ENCODE measurements around the gene EMC10.
"Not testable (repeated sequence)": the region's sequence is repeated elsewhere in the genome, so short reads cannot be mapped to it uniquely, and the experiment has no call there.

Gene EMC10

DNA sequence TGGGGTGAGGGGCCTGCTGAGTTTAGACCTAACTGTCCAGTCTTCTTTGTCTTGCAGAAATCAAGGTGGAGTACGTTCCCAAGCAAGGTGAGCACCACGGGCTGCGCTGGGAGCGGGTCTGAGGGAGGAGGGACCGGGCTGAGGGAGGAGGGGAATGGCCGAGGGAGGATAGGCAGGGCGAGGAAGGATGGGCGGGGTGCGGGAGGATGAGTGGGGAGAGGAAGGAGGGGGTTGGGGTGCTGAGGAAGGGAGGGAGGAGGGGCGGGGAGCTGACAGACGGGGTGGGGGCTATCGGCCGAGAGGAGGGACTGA lies 25.1 kb upstream of the EMC10 start:
- DNase-seq (ENCODE audit: low read depth in 2 of 2): no peak

DNA sequence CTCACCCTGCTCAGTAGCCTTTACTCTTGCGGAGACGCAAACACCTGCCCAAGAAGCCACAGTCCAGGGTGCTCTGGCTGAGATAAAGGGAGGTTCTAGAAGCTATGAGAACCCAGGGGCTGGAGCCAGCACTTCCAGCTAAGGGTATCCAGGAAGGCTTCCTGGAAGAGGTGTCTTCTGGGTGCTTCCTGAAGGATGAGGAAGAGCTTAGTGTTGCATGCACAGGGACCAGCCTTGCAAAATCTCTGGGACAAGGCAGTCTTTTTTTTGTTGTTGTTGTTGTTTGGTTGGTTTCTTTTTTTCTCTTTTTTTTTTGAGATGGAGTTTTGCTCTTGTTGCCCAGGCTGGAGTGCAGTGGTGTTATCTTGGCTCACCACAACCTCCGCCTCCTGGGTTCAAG lies 23.1 kb upstream of the EMC10 start:
- no peak for DNase-seq (ENCODE audit: low read depth in 2 of 2)

DNA sequence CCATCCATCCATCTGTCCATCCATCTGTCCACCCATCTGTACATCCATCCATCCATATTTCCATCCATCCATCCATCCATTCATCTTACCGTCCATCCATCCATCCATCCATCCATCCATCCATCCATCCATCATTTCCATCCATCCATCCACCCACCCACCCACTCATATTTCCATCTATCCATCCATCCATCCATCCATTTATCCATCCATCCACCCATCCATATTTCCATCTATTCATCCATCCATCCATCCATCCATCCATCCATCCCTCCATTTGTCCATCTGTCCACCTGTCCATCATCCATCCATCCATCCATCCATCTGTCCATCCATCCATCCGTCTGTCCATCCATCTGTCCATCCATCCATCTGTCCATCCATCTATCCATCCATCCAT lies 20.3 kb upstream of the EMC10 start:
- no peak for DNase-seq (ENCODE audit: low read depth in 2 of 2)

DNA sequence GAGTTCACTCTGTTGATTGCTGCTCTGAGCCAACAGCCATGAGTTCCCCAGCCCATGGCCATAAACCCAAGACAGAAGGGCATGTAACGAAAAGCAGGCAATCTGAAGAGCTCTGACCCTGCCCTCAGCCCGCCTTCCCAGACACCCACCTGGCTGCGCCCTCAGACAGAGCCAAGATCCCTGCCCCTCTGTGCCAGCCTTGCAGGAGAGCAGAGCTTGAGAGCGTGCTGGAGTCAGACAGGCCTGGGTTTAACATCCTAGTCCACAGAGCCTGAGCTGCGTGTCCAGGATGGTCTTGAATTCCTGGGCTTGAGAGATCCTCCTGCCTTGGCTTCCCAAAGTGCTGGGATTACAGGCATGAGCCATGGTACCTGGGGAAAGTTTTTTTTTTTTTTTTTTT lies 19.0 kb upstream of the EMC10 start:
- DNase-seq (ENCODE audit: low read depth in 2 of 2): no peak

DNA sequence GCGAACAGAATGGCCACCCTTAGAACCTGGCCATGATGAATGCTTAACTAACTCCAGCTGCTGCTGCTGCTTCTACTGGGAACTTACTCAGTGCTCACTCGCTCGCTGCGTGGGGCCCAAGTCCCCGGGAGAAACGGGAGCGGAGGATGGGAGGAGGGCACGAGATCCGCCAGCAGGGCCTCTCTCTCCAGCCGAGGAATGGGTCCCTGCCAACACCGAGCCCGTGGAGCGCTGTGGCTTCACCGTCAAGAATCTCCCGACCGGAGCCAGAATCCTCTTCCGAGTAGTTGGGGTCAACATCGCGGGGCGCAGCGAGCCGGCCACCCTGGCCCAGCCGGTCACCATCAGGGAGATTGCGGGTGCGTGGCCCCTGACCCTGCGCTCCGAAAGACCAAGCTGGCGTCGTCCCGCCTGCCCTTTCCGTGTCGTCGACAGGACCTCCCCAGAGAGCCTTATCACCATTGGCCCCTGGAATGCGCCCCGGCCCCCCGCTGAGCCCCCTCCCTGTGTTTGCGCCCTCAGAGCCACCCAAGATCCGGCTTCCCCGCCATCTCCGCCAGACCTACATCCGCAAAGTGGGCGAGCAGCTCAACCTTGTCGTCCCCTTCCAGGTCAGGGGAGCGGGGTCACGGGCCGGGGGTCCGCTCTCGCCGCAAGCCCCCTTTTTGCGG lies 17.8 kb upstream of the EMC10 start:
- no peak for DNase-seq (ENCODE audit: low read depth in 2 of 2)

DNA sequence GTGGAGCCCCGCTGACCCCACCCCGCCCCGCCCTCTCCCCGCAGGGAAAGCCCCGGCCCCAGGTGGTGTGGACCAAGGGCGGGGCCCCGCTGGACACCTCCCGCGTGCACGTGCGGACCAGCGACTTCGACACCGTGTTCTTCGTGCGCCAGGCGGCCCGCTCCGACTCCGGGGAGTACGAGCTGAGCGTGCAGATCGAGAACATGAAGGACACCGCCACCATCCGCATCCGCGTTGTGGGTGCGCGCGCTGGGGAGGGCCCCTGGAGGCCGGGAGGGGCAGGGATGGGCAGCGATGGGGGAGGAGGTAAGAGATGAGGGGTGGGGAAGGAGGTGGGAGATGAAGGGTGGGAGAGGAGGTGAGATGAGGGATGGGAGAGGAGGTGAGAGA lies 17.2 kb upstream of the EMC10 start:
- DNase-seq (ENCODE audit: low read depth in 2 of 2): no peak

GRCh38 chr19:50459638-50460037 lies 16.7 kb upstream of the EMC10 start:
- DNase-seq (ENCODE audit: low read depth in 2 of 2): no peak

DNA sequence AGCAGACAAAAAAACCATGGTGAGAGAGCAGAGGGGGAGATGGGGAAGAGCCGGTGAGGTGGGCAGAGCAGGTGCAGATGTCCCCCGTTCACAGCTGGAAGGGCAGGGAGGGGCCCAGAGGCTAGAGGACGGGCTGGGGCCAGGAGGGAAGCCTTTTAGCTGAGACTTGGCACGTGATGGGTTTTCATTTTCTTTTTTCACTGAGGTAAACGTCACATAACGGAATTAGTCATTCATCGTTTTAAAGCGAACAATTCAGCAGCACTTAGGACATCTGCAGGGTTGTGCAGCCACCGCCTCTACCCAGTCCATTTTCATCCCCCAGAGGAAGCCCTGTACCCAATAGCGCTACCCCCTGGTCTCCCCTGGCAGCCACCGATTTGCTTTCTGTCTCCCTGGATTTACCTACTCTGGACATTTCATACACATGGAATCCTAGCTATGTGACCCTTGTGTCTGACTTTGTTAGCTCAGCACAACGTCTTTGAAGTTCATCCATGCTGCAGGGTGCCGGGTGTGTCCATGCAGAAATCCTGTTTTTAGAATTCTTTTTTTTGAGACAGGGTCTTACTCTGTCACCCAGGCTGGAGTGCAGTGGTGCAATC lies 16.0 kb upstream of the EMC10 start:
- no peak for DNase-seq (ENCODE audit: low read depth in 2 of 2)

DNA sequence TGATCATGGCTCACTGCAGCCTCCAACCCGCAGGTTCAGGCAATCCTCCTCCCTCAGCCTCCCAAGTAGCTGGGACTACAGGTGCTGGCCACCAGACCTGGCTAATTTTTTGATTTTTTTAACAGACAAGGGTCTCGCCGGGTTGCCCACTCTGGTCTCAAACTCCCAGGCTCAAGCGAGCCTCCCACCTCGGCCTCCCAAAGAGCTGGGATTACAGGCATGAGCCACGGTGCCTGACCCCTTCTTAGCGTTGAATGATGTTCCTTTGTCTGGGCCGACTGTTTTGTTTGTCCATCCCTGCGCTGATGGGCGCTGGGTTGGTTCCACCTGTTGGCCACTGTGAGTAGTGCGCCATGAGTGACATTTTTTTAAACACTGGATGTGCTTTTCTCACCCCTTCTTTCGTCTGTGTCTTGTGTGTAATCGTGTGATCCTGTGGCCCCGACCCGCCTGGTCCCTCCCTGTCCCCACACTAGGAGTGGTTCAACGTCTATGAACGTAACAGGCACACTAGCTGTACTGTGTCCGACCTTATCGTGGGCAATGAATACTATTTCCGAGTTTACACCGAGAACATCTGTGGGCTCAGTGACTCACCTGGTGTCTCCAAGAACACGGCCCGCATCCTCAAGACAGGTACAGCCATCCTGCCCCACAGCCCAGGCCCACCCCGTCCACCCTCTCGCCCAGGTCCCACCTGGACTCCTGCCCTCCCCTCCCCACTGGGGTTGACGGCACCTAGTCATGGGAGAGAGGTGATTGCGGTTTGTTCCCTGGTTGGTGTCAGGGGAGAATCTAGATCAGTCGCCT lies 15.0 kb upstream of the EMC10 start:
- peak; percentile 49 to 51 for DNase-seq (ENCODE audit: low read depth in 2 of 2)

GRCh38 chr19:50462970-50463369 lies 13.3 kb upstream of the EMC10 start:
- no peak for DNase-seq (ENCODE audit: low read depth in 2 of 2)

GRCh38 chr19:50464348-50464747 lies 12.0 kb upstream of the EMC10 start:
- DNase-seq (ENCODE audit: low read depth in 2 of 2): no peak

DNA sequence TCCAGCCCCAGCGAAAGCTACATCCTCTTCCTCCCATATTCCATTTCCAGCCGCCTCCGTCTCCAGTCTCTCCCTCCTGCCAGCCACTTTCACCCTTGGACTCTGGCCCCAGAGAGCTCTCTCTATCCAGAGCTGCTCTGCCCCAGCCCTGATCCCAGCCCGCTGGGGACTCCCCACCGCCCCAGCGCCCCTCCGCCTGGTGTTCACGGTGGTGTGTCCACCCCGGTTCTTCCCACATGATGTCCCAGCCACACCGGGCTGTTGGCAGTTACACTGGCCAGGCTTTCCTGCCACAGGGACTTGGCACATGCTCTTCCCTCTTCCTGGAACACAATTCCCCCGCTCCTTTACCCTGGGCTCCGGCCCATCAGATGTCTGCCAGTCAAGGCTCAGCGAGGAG lies 11.3 kb upstream of the EMC10 start:
- DNase-seq (ENCODE audit: low read depth in 2 of 2): no peak

DNA sequence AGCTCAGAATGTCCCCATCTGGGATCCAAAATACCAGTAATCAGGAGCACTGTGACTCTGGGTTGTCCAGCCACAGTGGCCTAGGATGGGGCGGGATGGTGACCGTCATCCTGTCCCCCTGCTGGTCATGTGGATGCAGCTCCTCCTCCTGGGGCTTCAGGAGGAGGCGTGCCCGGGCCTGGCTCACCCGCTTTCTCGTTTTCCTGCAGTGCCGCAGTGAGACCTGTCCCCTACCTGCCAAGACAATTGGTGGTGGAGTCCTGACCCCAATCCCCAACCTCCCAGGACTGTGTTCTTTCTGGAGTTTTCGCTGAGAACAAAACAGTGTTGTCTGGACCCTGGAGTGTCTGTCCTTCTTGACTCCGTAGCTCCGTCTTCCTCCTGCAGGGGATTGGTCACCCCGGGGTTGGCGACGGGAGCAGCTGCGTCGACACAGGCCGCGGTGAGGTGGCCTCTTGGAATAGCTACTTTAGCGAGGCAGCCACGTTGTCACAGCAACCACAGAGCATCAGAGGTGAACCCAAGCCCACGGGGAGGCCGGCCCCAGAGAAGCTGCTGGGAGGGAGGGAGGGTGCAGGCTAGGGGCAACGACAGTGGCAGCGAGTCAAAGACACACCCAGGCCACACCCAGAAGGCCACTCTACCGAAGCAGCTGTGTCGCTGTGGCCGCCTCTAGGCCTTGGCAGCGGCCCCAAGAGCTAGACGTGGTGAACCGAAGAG lies 10.2 kb upstream of the EMC10 start:
- no peak for DNase-seq (ENCODE audit: low read depth in 2 of 2)

DNA sequence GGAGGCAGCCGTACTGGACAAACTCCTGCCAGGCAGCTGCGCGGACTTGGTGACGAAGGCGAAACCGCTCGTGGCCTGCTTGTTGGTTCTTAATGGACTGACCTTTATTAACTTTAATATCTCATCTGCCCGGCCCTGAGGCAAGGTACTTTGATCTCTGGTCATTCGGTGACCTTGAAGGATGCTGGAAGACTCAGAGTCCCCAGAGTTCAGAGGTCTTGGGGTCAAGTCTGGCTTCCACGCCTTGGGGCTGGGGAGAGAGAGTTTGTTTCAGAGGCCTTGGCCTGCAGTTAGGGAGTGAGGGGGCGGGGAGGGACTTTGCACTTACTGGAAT lies 9.6 kb upstream of the EMC10 start:
- no peak for DNase-seq (ENCODE audit: low read depth in 2 of 2)

DNA sequence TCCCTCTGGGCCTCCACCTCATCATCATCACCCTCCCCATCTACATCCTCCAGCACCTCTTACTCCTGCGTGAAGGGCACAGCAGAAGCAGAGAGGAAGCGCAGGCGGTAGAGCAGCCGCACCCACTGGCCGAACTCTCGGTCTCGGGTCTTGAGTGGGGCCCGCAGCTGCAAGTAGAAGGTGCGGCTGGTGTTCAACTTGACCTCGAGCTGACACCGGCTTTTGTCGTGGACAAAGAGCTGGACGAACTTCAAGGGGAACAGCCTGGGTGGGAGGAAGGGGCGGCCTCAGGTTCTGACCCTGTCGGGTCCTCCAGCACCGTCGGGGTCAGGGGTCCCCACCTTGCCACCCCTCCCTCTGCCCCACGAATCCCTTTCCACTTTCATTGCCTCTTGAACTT lies 8.7 kb upstream of the EMC10 start:
- DNase-seq (ENCODE audit: low read depth in 2 of 2): no peak

- no peak for DNase-seq (ENCODE audit: low read depth in 2 of 2)
Measured at GRCh38 chr19:50468818-50469217, 7.5 kb upstream of the EMC10 start.

DNA sequence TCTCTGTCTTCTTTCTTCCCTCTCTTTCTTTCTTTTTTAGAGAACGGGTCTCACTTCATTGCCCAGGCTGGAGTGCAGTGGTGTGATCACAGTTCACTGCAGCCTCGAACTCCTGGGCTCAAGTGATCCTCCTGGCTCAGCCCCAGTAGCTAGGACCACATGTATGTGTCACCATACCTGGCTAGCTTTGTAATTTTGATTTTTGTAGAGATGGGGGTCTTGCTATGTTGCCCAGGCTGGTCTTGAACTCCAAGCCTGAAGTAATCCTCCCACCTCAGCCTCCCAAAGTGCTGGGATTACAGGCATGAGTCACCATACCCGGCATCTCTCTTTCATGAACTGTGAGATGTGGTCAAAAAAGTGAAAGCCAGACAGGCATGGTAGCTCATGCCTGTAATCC lies 3.0 kb upstream of the EMC10 start:
- not testable (repeated sequence) for DNase-seq (ENCODE audit: low read depth in 2 of 2)

GRCh38 chr19:50475101-50475568 lies 1.2 kb upstream of the EMC10 start:
- no peak for DNase-seq (ENCODE audit: low read depth in 2 of 2)

GRCh38 chr19:50475736-50476223 lies 527 bp upstream of the EMC10 start:
- DNase-seq (ENCODE audit: low read depth in 2 of 2): no peak

GRCh38 chr19:50476907-50477238 lies 566 bp downstream of the EMC10 start:
- DNase-seq (ENCODE audit: low read depth in 2 of 2): no peak

- no peak for DNase-seq (ENCODE audit: low read depth in 2 of 2)
Measured at GRCh38 chr19:50477751-50478515, 1.6 kb downstream of the EMC10 start.

Data from stimulated activated CD4-positive, alpha-beta T cell treated with anti-CD3 and anti-CD28 coated beads, Interleukin-4, amount 100 ng/mL, for 48 hours (primary cell).